ENCODE results near the gene SSNA1. TPM values are rescaled to one million over a fixed set of nuclear protein-coding genes. Genes with fewer than 3 reads are reported as not detected.

The SSNA1 gene
- total RNA-seq, 1 donor from 2014 or later = 47.0 TPM

GRCh38 chr9:137162505-137163364 lies 25.7 kb upstream of the SSNA1 start:
- Histone ChIP-seq H3K4me1 (ENCODE audit: control insufficient read depth in 3 of 3, insufficient read depth in 3 of 3, low read length in 3 of 3) (peaks cover 3 to 11% (median 5%) of the 10 kb centered on the region in 3 donors), H3K36me3 (ENCODE audit: control insufficient read depth in 3 of 3, insufficient read depth in 3 of 3, low read length in 3 of 3) (no peaks in the 10 kb centered on the region), H3K27ac (ENCODE audit: low read depth, low read length) (no peak overlapping the region), H3K27me3 (ENCODE audit: control insufficient read depth in 3 of 3, insufficient read depth in 3 of 3, low read length in 3 of 3) (peaks cover 73 to 93% (median 86%) of the 10 kb centered on the region in 3 donors), H3K9me3 (ENCODE audit: control insufficient read depth in 3 of 3, low read length in 3 of 3) (no peaks in the 10 kb centered on the region), H3K9ac (ENCODE audit: low read depth in 1 of 3, low read length in 3 of 3) (no peak overlapping the region), H3K4me3 (ENCODE audit: low read length in 3 of 3) (no peak overlapping the region)

- Histone ChIP-seq H3K4me3 (ENCODE audit: low read length in 3 of 3) (no peak overlapping the region), H3K27ac (ENCODE audit: low read depth, low read length) (no peak overlapping the region), H3K9ac (ENCODE audit: low read depth in 1 of 3, low read length in 3 of 3) (no peak overlapping the region), H3K4me1 (ENCODE audit: control insufficient read depth in 3 of 3, insufficient read depth in 3 of 3, low read length in 3 of 3) (peaks cover 3 to 16% (median 9%) of the 10 kb centered on the region in 3 donors), H3K27me3 (ENCODE audit: control insufficient read depth in 3 of 3, insufficient read depth in 3 of 3, low read length in 3 of 3) (peaks cover 71 to 92% (median 85%) of the 10 kb centered on the region in 3 donors), H3K36me3 (ENCODE audit: control insufficient read depth in 3 of 3, insufficient read depth in 3 of 3, low read length in 3 of 3) (no peaks in the 10 kb centered on the region), H3K9me3 (ENCODE audit: control insufficient read depth in 3 of 3, low read length in 3 of 3) (no peaks in the 10 kb centered on the region)
These were observed 25.1 kb upstream of the SSNA1 start for GRCh38 chr9:137163365-137163715.

DNA sequence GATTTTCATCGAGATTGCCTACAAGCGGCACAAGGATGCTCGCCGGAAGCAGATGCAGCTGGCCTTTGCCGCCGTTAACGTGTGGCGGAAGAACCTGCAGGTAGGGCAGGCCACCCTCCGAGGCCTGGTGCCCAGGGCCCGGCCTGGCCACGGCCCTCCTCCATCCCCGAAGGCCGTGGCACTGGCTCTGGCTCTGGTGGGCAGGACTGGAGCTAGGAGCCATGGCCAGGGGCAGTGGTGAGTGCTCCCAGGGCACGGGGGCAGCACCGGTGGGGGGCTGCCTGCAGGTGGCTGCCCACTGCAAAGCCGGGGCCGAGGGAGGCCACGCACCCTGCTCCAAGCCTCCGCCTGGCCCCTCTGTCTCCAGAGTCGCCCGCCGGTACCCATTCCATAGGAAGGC lies 24.7 kb upstream of the SSNA1 start:
- Histone ChIP-seq H3K9me3 (ENCODE audit: control insufficient read depth in 3 of 3, low read length in 3 of 3) (no peaks in the 10 kb centered on the region), H3K9ac (ENCODE audit: low read depth in 1 of 3, low read length in 3 of 3) (no peak overlapping the region), H3K27ac (ENCODE audit: low read depth, low read length) (no peak overlapping the region), H3K4me1 (ENCODE audit: control insufficient read depth in 3 of 3, insufficient read depth in 3 of 3, low read length in 3 of 3) (peaks cover 5 to 19% (median 13%) of the 10 kb centered on the region in 3 donors), H3K4me3 (ENCODE audit: low read length in 3 of 3) (no peak overlapping the region), H3K27me3 (ENCODE audit: control insufficient read depth in 3 of 3, insufficient read depth in 3 of 3, low read length in 3 of 3) (peaks cover 67 to 92% (median 86%) of the 10 kb centered on the region in 3 donors), H3K36me3 (ENCODE audit: control insufficient read depth in 3 of 3, insufficient read depth in 3 of 3, low read length in 3 of 3) (no peaks in the 10 kb centered on the region)

- Histone ChIP-seq H3K27me3 (ENCODE audit: control insufficient read depth in 3 of 3, insufficient read depth in 3 of 3, low read length in 3 of 3) (peaks cover 66 to 94% (median 86%) of the 10 kb centered on the region in 3 donors), H3K27ac (ENCODE audit: low read depth, low read length) (no peak overlapping the region), H3K9ac (ENCODE audit: low read depth in 1 of 3, low read length in 3 of 3) (no peak overlapping the region)
These were observed 23.9 kb upstream of the SSNA1 start for GRCh38 chr9:137164370-137165249.

DNA sequence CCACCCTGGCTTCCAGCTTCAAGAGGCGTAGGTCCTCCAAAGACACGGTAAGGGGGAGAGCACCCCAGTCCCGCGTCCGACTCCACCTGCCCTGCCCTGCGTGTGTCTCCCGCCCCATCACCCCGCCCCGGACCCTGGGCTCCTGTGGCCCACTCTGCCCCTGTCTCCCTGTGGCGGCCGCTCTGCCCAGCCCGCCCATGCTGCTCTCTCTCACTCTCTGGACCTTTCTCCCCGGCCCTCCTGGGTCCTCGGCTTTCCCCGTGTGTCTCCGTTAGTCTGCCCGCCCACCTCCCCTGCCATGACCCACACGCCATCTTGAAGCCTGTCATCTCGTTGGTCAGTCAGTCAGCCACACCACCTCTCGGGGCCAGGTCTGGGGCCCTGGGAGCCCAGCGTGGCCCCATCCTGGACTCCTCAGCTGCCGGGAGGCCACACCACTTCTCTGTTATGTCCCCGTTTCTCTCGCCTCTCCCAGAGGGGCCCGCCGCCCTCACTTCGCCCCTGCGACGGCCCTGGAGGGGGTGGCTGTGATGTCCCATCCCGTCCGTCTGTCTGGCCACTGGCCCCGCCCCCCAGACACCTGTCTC lies 23.1 kb upstream of the SSNA1 start:
- no peaks in the 10 kb centered on the region for H3K36me3 ChIP-seq (ENCODE audit: control insufficient read depth in 3 of 3, insufficient read depth in 3 of 3, low read length in 3 of 3)
- H3K4me3 ChIP-seq (ENCODE audit: low read length in 3 of 3) = no peak overlapping the region
- peaks cover 15 to 34% (median 21%) of the 10 kb centered on the region in 3 donors for H3K4me1 ChIP-seq (ENCODE audit: control insufficient read depth in 3 of 3, insufficient read depth in 3 of 3, low read length in 3 of 3)
- H3K27ac ChIP-seq (ENCODE audit: low read depth, low read length) = no peak overlapping the region
- no peak overlapping the region for H3K9ac ChIP-seq (ENCODE audit: low read depth in 1 of 3, low read length in 3 of 3)
- no peaks in the 10 kb centered on the region for H3K9me3 ChIP-seq (ENCODE audit: control insufficient read depth in 3 of 3, low read length in 3 of 3)
- peaks cover 66 to 94% (median 87%) of the 10 kb centered on the region in 3 donors for H3K27me3 ChIP-seq (ENCODE audit: control insufficient read depth in 3 of 3, insufficient read depth in 3 of 3, low read length in 3 of 3)

More at GRCh38 chr9:137164370-137165249, 23.9 kb upstream of the SSNA1 start:
- Histone ChIP-seq H3K9me3 (ENCODE audit: control insufficient read depth in 3 of 3, low read length in 3 of 3) (no peaks in the 10 kb centered on the region), H3K4me1 (ENCODE audit: control insufficient read depth in 3 of 3, insufficient read depth in 3 of 3, low read length in 3 of 3) (peaks cover 13 to 27% (median 19%) of the 10 kb centered on the region in 3 donors), H3K36me3 (ENCODE audit: control insufficient read depth in 3 of 3, insufficient read depth in 3 of 3, low read length in 3 of 3) (no peaks in the 10 kb centered on the region), H3K4me3 (ENCODE audit: low read length in 3 of 3) (no peak overlapping the region)

DNA sequence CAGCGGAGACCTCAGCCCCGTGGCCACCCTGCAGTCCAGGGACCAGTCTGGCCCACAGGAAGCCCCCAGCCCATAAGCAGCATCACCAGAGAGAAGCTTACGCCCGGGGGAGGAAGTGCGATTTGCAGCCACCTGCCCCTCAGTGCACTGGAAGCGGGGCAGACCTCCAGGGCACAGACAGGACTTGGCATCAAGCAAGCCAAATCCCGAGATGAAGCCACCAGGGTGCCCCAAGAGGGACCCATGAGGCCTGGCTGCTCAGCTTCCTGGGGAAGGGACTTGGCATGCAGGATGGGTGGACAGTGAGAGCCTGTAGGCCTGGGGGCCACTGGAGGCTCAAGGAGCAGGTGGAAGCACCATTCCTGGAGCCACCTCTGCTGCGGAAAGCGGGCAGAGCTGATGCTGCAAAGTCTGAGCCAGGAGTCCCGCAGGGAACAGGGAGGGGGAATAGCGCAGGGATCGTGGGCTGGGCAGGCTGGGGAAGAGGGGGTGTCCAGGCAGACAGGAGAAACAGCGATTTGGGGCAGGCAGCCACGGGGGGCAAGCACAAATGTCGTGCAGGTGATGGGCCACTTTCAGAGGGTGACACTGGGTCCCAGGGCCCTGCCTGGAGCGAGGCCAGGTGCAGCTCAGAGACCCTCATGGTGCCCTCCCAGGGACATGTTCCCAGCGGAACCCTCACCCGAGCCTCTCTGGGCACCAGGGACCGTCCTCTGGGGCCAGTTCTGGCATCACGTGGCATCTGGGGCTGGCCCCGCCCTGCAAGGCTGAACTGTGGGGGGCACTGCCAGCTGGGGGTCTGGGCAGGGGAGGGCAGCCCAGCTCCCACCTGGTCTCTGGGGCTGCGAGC lies 21.9 kb upstream of the SSNA1 start:
- H3K27me3 ChIP-seq (ENCODE audit: control insufficient read depth in 3 of 3, insufficient read depth in 3 of 3, low read length in 3 of 3) = peaks cover 70 to 98% (median 91%) of the 10 kb centered on the region in 3 donors
- H3K4me1 ChIP-seq (ENCODE audit: control insufficient read depth in 3 of 3, insufficient read depth in 3 of 3, low read length in 3 of 3) = peaks cover 15 to 34% (median 21%) of the 10 kb centered on the region in 3 donors

DNA sequence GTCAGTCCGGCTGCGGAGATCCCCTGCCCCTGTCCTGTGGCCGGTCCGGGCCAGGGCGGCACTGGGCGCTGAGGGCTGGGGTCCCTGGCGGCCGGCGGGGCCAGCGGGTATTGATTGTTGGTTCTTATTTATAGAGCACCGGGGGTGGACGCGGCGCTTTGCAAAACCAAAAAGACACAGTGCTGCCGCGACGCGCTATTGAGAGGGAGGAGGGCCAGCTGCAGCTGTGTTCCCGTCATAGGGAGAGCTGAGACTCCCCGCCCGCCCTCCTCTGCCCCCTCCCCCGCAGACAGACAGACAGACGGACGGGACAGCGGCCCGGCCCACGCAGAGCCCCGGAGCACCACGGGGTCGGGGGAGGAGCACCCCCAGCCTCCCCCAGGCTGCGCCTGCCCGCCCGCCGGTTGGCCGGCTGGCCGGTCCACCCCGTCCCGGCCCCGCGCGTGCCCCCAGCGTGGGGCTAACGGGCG lies 21.2 kb upstream of the SSNA1 start:
- H3K9me3 ChIP-seq (ENCODE audit: control insufficient read depth in 3 of 3, low read length in 3 of 3) = no peaks in the 10 kb centered on the region
- H3K27ac ChIP-seq (ENCODE audit: low read depth, low read length) = no peak overlapping the region
- no peaks in the 10 kb centered on the region for H3K36me3 ChIP-seq (ENCODE audit: control insufficient read depth in 3 of 3, insufficient read depth in 3 of 3, low read length in 3 of 3)
- H3K4me3 ChIP-seq (ENCODE audit: low read length in 3 of 3) = no peak overlapping the region
- H3K4me1 ChIP-seq (ENCODE audit: control insufficient read depth in 3 of 3, insufficient read depth in 3 of 3, low read length in 3 of 3) = peaks cover 15 to 34% (median 19%) of the 10 kb centered on the region in 3 donors
- H3K9ac ChIP-seq (ENCODE audit: low read depth in 1 of 3, low read length in 3 of 3) = no peak overlapping the region
- peaks cover 77 to 98% (median 94%) of the 10 kb centered on the region in 3 donors for H3K27me3 ChIP-seq (ENCODE audit: control insufficient read depth in 3 of 3, insufficient read depth in 3 of 3, low read length in 3 of 3)

More for the DNA sequence above, 21.9 kb upstream of the SSNA1 start:
- H3K36me3 ChIP-seq (ENCODE audit: control insufficient read depth in 3 of 3, insufficient read depth in 3 of 3, low read length in 3 of 3) = no peaks in the 10 kb centered on the region
- H3K4me3 ChIP-seq (ENCODE audit: low read length in 3 of 3) = no peak overlapping the region
- no peak overlapping the region for H3K9ac ChIP-seq (ENCODE audit: low read depth in 1 of 3, low read length in 3 of 3)
- no peaks in the 10 kb centered on the region for H3K9me3 ChIP-seq (ENCODE audit: control insufficient read depth in 3 of 3, low read length in 3 of 3)
- no peak overlapping the region for H3K27ac ChIP-seq (ENCODE audit: low read depth, low read length)

DNA sequence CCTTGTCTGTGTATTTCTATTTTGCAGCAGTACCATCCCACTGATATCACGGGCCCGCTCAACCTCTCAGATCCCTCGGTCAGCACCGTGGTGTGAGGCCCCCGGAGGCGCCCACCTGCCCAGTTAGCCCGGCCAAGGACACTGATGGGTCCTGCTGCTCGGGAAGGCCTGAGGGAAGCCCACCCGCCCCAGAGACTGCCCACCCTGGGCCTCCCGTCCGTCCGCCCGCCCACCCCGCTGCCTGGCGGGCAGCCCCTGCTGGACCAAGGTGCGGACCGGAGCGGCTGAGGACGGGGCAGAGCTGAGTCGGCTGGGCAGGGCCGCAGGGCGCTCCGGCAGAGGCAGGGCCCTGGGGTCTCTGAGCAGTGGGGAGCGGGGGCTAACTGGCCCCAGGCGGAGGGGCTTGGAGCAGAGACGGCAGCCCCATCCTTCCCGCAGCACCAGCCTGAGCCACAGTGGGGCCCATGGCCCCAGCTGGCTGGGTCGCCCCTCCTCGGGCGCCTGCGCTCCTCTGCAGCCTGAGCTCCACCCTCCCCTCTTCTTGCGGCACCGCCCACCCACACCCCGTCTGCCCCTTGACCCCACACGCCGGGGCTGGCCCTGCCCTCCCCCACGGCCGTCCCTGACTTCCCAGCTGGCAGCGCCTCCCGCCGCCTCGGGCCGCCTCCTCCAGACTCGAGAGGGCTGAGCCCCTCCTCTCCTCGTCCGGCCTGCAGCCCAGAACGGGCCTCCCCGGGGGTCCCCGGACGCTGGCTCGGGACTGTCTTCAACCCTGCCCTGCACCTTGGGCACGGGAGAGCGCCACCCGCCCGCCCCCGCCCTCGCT lies 20.5 kb upstream of the SSNA1 start:
- Histone ChIP-seq H3K9ac (ENCODE audit: low read depth in 1 of 3, low read length in 3 of 3) (no peak overlapping the region), H3K4me3 (ENCODE audit: low read length in 3 of 3) (no peak overlapping the region), H3K27me3 (ENCODE audit: control insufficient read depth in 3 of 3, insufficient read depth in 3 of 3, low read length in 3 of 3) (peaks cover 80 to 99% (median 93%) of the 10 kb centered on the region in 3 donors), H3K9me3 (ENCODE audit: control insufficient read depth in 3 of 3, low read length in 3 of 3) (no peaks in the 10 kb centered on the region), H3K4me1 (ENCODE audit: control insufficient read depth in 3 of 3, insufficient read depth in 3 of 3, low read length in 3 of 3) (peaks cover 15 to 29% (median 19%) of the 10 kb centered on the region in 3 donors), H3K27ac (ENCODE audit: low read depth, low read length) (no peak overlapping the region), H3K36me3 (ENCODE audit: control insufficient read depth in 3 of 3, insufficient read depth in 3 of 3, low read length in 3 of 3) (no peaks in the 10 kb centered on the region)
